GM21367 (cell line): Measurements from ENCODE around the gene LRIG1.

Source experiments
- ATAC-seq: cut with Tn5 transposase; IDR thresholded peaks from one replicate; pipeline ENCODE4 v1.9.1; 2021; ENCODE audit not compliant: unreplicated experiment

Gene LRIG1

GRCh38 chr3:66504850-66505641 lies 4.2 kb upstream of the LRIG1 start:
- ATAC-seq, result no peak

- no peak for ATAC-seq
Measured at GRCh38 chr3:66502981-66503380, 2.2 kb upstream of the LRIG1 start.

GRCh38 chr3:66502245-66502874 lies 1.5 kb upstream of the LRIG1 start:
- no peak for ATAC-seq

GRCh38 chr3:66501483-66502244 lies 842 bp upstream of the LRIG1 start:
- ATAC-seq, result no peak

GRCh38 chr3:66499881-66500575 lies 794 bp downstream of the LRIG1 start:
- ATAC-seq, result peak; percentile 12

GRCh38 chr3:66498687-66499621 lies 1.9 kb downstream of the LRIG1 start:
- ATAC-seq, result no peak

GRCh38 chr3:66497985-66498671 lies 2.7 kb downstream of the LRIG1 start:
- ATAC-seq, result no peak

- no peak for ATAC-seq
Measured at GRCh38 chr3:66497288-66497984, 3.4 kb downstream of the LRIG1 start.

- no peak for ATAC-seq
Measured at GRCh38 chr3:66496746-66497145, 4.1 kb downstream of the LRIG1 start.

- ATAC-seq, result no peak
Measured at GRCh38 chr3:66496301-66496700, 4.5 kb downstream of the LRIG1 start.

GRCh38 chr3:66495668-66496045 lies 5.2 kb downstream of the LRIG1 start:
- no peak for ATAC-seq

GRCh38 chr3:66494959-66495667 lies 5.7 kb downstream of the LRIG1 start:
- ATAC-seq, result no peak

- ATAC-seq, result no peak
Measured at GRCh38 chr3:66493458-66494099, 7.2 kb downstream of the LRIG1 start.

- ATAC-seq, result no peak
Measured at GRCh38 chr3:66492672-66493071, 8.2 kb downstream of the LRIG1 start.

- ATAC-seq, result no peak
Measured at GRCh38 chr3:66492071-66492470, 8.8 kb downstream of the LRIG1 start.

GRCh38 chr3:66490984-66491383 lies 9.8 kb downstream of the LRIG1 start:
- no peak for ATAC-seq

- peak; percentile 48 for ATAC-seq
Measured at GRCh38 chr3:66490214-66490613, 10.6 kb downstream of the LRIG1 start.

- ATAC-seq, result no peak
Measured at GRCh38 chr3:66489581-66489980, 11.2 kb downstream of the LRIG1 start.
